NCI-H2196 (cell line): ENCODE data around the gene CACNA1D.
"Not testable (repeated sequence)": the region's sequence is repeated elsewhere in the genome, so short reads cannot be mapped to it uniquely, and the experiment has no call there.

Experiments used
- DNase-seq: peaks from one replicate; lab custom pipeline; 2025; ENCODE audit not compliant: unreplicated experiment; lab: John Stamatoyannopoulos, UW

The CACNA1D gene

DNA sequence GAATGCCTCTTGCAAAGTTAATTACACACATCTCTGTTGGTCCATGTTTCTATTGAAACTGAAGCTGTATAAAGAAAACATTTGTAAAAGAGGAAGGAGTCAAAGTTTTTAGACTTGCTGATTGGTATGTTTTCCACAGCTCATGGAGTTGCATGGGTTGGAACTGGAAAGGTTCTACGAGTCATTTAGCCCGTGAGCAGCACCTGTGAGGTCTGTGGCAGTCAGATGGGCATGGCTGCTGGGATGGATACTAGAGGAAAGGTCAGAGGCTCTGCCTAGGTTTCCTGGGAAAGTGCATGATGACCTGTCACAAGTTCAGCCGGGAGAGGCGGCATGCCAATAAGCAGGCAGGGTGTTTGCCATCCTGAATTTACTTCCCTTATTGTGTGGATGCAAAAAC, 155.4 kb downstream of the CACNA1D start:
- DNase-seq: no peak

DNA sequence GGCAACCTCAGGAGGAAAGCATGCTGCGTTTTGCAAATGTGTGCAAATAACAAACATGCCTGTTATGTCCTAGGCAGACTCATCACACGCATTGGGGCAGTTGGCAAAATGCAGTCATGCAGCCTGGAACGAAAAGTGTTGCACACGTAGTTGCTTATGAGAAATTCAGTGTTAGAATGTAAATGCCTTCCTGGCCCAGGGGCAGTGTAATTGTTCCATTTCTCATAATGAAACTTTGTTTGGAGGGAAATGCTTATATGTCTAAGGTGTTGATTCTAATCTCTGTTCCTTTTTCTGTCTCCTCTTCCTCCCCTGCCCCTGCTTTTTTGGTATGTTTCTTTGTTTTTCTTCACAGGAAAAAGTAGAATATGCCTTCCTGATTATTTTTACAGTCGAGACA, 156.0 kb downstream of the CACNA1D start:
- DNase-seq: no peak

DNA sequence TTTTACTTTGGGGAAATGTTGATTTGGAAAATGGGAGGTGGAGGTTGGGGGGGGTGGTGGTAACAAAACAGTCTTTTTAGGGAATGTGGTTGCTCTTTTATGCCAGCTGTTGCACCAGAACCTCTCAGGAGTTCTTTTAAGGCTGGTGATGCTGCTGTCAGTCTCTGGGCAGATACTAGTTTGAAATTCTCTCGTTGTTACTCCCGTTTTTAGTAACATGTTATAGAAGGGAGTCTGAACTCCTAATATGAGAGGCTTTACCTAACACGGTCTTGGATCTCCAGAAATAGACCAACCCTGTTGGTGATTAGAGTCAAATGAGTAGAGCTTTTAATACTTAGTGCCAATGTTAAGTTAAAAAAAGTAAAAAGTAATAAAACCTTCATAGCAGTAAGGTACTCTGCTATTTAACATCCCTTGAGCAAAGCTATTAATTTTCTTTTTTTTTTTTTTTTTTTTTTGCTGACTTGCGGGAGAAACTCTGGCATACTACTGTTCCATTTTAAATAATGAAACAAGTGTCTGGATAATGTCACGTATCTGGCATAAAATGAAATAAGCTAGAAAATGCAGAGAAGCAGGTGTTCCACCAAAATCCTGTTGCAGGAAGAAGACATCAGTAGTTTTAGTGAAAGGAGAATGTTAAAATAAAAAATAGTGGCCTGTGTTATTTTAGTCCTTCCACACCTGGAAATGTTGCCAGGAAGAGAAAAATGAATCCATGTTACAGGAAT, 156.7 kb downstream of the CACNA1D start:
- DNase-seq: no peak

DNA sequence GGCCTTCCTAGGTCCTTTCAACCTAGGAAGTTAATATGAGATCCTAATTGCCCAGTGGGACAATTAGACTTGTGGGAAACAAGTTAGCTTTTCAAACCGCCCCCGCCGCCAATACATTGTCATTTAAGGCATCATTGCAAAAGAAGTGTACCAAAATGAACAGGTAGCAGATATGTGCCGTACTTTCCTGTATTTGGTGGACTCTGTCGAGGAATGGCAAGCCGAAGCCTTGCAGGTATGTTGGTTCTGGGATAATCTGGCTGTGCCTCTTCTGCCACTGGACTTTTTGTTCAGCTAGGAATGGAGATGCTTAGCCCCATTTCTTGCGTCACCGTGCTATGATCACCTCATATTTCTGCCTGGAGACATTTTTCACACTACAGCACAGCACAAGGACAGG, 157.5 kb downstream of the CACNA1D start:
- no peak for DNase-seq

DNA sequence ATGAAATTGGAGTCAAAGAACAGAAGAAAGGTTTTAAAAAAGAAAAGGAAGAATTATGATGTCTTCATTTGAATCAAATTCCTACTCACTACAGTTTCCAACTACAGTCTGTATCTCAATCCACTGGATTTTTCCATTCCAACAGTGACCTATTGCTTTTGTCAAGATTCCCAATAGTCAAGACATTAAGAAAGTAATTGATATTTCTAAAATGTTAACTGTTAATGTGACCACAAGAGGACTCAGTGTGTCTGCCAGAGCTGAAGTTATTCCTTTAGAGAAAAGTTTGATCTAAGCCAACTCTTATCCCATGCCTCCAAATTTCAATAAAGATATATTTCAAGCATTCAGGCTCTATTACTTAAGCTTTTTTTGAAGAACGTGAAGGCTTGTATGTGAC, 163.2 kb downstream of the CACNA1D start:
- DNase-seq: no peak

DNA sequence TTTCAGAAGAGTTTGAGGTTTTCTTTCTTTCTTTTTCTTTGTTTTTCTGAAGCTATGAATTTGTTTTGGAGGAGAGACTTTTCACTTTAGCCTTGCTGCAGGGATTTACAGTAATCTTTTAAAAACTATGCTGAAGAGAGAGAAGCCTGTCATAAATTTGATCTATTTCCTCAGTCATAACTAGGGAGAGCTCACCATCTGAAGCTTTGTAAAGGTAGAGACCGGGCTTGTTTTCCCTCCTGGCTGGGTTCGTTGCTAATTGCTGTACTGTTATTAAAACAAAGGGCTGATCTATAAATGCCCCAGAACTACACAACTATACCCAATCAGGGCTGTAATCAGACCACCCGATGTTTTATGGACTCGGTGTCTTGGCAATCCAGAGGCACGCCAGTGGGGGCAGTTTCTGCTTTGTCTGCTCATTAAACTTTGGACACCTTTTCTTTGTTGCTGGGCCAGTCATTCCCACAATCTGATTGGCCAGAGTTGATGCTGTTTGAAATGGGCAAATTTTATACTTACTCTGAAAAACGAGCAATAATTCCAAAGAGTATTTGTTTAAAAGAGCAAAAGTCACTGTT, 164.3 kb downstream of the CACNA1D start:
- DNase-seq: no peak

DNA sequence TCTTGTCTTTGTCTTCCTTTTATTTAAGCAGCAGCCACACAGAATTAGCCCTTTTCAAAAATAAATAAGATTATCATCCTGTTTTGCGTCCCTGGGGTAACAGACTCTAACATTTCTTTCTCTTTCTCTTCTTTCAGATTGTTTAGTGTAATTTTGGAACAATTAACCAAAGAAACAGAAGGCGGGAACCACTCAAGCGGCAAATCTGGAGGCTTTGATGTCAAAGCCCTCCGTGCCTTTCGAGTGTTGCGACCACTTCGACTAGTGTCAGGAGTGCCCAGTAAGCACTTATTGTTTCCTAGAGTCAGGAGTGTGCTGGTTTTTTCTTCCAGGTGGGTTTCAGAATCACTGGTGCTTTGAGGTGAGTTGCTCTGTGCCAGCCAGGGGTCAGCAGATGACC, 165.6 kb downstream of the CACNA1D start:
- DNase-seq: no peak

DNA sequence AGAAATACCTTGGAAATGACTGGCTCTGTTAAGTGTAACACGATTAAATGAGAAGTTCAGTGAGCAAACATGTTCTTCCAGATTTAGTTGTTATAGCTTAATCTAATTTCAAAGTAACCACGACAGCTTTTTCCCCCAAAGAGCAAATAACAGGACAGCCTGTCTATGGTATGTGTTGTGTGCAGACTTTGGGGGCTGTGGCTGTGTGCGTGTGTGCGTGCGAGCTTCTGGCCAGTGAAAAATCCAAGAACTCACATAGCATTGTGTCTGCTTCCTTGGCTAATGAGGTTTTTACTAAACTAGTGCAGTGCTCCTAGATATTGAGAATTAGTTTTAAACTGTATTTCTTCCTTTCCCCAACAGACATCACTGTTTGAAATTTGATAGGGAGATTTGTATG, 167.1 kb downstream of the CACNA1D start:
- DNase-seq: no peak

DNA sequence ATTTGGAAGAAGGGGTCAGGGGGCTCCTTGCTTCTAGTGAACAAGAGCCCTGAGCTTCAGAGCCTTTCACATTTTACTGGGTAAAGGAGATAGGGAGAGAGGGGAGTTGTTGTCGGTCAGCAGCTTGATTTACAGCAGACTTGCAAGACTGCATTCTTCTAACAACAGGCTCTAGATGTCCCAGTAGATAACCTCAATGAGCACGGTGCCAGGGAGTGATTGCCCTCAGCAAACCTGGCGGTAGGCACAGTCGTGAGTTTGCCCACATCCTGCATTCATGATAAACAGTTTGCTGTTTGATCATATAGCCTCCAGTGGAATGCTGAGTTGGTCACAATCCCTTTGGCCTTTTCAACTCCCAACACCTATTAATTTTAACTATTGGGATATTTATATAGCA, 170.4 kb downstream of the CACNA1D start:
- not testable (repeated sequence) for DNase-seq

DNA sequence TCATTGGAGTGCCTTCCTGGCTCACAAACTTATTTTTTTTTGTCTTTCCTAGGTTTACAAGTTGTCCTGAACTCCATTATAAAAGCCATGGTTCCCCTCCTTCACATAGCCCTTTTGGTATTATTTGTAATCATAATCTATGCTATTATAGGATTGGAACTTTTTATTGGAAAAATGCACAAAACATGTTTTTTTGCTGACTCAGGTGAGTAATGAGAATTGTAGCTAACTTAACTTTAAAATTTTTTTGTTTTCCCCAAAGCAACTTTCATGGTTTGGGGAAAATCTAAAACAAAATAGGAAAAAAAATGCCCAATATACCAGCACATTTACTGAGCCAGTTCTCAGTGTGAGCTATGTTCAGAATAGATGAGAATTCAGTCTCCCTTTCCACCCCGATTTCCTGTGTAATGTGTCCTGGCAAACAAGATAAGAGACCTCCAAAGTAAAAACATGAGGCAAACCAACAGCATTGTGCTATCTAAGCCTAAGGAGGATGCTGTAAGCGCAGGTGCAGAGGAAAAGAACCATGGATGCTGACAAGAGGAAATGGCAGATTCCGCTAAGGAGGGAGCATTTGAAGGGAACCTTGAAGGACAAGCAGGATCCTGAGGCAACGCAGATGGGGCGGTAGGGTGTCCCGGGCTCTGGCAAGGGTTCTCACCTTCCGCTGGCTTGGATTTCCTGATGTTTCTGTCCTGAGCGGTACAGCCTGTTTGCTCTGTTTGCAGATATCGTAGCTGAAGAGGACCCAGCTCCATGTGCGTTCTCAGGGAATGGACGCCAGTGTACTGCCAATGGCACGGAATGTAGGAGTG, 171.4 kb downstream of the CACNA1D start:
- DNase-seq: no peak

DNA sequence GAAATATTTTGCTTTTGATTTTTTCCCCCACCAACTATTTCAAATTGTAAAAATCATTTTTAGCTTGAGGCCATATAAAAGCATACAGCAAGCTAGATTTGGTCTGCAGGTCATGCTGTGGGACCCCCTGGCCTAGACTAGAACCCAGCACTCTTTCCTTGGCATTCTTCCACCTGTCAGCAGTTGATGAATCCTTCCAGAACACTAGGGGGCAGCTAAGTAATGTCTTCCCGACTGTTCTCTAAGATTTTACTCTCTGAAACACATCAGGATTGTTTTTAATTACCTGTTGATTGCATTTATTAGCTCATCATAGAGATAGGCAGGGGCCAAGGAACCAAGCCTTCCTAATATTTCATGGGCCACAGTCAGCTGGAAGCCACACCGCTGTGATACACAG, 174.5 kb downstream of the CACNA1D start:
- DNase-seq: no peak

DNA sequence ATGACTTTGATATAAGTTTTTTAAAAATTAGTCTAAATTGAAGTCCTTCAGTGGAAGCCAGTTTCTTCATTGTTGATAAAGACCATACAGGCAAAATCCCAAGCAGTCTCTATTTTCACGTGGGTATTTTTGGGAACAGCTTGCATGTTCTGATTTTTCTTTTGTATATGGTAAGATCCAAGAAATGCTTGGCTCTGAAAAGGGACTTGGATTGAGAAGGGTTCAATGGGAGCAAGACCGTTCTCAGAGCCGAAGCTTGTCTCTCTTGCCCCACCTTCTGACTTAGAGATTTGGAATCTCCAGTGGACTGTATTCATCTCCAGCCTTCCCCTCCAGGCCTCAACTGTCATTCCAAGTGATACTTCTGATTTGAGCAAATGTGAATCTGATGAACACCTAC, 176.3 kb downstream of the CACNA1D start:
- no peak for DNase-seq

DNA sequence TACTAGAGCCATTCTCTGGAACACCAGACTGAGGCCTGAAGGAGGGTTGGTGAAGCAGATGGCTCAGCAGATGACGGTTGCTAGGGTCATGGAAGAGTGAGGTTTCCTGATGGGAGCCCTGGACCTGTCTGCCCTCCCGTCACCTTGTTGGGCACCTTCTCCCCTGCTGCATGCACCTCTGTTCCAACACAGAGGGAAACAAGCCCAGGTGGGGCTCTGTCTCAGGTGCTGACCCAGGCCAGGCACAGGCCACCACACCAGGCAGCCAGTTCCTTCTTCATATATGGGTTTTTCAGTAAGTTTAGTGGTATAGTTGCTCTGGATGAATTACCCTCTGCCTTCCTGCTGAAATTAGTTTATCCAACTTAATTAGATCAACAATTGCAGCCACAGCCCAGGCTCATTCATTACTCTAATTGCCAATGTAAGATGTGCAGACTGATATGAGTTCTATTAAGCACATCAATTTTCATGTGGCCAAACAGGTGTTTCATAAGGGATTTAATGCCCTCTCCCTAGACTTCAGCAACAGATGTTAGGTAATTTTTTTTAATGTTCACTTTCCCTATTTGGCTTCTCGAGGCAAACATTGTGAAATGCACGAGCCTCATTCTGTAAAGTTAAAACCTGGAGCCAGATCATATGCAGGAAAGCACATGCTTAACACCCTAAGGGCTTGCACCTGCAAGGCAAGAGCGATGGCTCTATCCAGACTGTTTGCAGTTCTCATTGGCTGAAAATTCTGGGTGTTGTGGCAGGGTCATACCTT, 177.0 kb downstream of the CACNA1D start:
- DNase-seq: no peak

DNA sequence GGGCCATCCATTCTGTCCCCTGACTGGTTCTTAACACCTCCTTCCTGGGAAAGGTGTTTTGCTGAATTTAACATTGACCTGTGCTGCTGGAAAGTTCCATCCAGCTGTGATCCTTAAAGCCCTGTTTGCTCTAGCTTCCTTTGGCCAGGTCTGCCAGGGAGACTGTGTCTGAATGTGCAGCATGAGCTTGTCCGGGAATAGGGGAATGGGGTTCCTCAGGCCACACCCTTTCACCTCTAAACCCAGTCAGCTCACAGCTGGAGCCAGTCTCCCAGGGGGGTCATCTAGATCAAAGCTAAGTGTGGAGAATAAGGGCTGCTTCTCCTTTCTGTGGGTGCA, 177.5 kb downstream of the CACNA1D start:
- DNase-seq: no peak

DNA sequence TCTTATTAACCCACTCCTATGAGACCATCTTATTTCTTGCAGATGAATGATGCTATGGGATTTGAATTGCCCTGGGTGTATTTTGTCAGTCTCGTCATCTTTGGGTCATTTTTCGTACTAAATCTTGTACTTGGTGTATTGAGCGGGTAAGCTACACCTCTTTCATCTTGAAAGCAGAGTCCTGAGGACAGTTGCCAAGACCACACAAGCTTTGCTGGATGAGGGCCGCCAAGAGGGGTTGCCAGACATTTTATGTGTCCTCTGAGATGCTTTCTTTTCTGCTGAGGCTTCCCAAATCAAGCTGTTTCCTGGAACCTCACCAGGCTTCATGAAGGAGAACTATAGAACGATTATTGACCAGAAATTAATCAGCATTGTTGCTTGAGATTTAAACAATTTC, 178.6 kb downstream of the CACNA1D start:
- DNase-seq: no peak

DNA sequence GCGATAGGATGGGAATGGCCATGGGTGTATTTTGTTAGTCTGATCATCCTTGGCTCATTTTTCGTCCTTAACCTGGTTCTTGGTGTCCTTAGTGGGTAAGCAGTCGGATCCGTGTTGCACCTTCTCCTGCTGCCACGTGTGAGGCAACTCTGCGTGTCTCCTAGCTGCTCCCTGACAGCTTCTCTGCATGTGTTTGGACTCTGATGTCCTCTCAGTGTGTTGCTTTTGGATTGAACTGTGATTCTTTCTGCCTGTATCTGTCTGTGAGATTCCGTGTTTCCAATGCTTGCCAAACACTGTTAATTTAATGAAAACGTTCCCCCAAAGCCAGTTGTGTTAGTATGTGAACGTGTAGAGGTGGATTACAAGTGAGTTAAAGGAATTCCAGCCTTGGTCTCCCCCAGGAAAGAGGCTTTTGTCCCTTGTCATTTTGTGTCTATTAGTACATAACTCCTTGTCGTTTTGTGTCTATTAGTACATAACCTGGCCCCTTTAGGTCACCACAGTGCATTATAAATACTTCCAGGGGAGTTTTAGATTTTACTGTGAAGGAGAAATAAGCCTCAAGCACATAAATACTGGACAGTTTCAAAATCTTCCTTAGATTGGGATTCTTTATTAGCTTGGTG, 179.4 kb downstream of the CACNA1D start:
- no peak for DNase-seq

DNA sequence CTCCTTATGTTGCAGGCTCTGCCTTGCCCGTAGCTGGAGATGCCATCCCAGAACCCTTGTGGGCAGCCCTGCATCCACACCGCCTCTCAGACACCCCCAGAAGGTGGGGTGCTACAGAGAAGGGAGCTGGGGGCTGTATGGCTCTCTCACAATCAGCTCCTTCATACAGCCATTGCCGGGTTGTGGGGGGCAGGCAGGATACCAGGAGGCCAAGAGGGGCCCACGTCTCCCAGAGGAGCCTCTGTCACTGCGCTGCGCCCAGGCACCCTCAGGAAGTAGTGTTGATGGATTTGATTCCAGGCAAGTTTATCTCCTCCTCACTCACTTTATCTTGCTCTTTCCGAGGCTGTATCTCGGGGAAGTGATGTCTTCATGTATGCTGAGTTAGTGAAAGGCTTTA, 180.2 kb downstream of the CACNA1D start:
- DNase-seq: no peak

DNA sequence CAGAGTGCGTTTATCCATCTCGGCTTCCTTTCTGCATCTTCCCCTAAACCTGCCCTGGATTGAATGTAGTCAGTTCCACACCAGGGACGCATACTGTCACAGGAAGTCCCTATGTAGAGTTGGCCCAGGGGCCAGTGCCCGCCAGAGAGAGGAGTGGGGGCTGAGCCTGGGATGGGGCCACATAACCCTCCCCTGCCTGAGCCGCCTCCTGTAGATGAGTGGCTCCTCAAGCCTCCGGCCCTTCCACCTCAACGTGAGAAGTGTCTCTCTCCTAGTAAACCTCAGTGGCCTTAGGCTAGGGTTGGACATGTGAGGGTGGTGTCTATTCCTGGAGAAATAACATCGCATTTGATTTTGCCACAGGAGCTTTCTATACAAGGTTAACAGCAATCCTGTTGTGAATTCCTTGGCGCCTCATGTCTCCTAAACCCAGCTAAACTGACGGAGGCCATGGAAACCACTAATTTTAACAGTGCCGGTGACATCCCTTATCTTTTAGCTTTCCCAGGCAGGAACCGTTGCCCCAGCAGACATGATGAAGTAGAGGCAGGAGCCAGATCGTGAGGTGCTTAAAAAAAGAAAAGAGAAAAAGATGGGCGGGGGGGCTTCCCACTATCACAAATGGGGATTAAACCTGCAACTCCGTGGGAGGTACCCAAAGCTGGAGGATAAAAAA, 180.7 kb downstream of the CACNA1D start:
- DNase-seq: no peak

DNA sequence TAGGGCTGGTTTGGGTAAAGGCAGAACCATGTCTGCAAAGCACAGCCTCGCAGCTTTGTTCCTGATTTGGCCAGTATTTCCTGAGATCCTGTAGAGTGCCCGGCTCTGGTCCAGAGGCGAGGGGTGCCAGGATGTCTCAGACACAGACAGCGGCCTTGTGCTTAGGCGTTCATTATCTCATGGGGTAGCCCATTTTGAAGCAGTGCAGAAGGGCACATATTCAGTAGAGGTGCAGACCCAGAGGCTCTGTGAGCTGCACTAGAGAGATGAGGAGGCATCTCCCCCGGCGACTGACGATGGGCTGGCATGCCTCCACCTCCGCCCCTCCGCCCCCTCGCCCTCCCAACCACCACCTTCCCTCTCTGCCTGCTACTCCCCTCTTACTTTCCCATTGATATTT, 181.5 kb downstream of the CACNA1D start:
- no peak for DNase-seq

DNA sequence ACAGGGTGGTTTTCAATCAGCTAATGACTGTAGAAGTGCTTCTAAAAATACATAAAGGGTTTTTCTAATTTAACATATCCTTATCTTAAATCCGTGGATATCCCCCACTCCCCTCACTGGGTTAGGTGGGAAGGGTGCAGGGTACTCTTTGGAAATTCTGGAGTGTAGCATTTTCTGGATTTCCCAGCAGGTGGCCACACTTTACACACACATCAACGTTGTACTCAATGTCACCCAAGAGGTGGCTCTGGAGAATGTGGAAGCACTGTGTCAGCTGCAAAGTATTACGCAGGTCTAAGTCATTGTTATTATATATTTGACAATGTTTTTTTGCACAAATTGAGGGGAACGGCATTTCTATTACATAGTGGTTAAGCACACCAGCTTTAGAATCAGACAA, 183.0 kb downstream of the CACNA1D start:
- DNase-seq: no peak

DNA sequence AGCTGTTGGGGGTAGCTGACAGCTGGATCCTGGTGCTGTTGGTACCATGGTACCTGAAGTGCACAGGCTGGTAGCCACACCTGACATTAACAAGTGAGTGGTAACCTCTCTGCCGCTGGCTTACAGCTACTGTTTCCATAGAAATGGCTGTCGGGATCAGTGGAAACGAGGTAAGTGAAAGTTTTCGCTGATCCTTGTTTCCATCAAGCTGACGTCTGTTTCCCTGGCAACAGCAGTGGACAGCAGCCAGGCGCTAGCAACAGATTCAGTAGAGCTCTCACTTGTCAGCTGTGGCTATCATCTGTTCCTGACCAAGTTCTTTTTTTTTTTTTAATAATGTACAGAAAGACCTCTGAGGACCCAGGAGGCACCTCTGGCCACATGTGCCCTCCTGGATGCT, 185.6 kb downstream of the CACNA1D start:
- DNase-seq: peak; percentile 49
